HCT116 (cell line): ENCODE results near the gene COQ8B. TPM values are rescaled to one million over a fixed set of nuclear protein-coding genes. Genes with fewer than 3 reads are reported as not detected.

Source experiments
- ATAC-seq: fragments of 200-7000 bp; cut with Tn5 transposase; 2 replicates; pipeline ENCODE4 v1.9.1; 2020; ENCODE audit warnings: mild to moderate bottlenecking, moderate library complexity
- BruUV-seq: library from RNA; stranded (reverse); fragments of 400-500 nt; replicated peaks from 2 replicates; lab custom pipeline; 2021; lab: Mats Ljungman, UMichigan
- CTCF ChIA-PET: fragments of 300-600 bp; sonication (Branson Sonifier 250); formaldehyde crosslinking; loops from one replicate; lab custom pipeline; 2021; ENCODE audit warnings: antibody characterized with exemption; lab: Charles Lee
- POLR2A ChIA-PET: fragments of 300-600, 350-600 bp; sonication (Branson Sonifier 250); formaldehyde crosslinking; loops from one replicate; lab custom pipeline; 2021; ENCODE audit warnings: antibody characterized with exemption; lab: Charles Lee
- RAD21 ChIA-PET, 2 experiments: fragments of 300-600 bp; sonication (Branson Sonifier 250); formaldehyde crosslinking; loops; one replicate each; lab custom pipeline; 2023; ENCODE audit warnings: low total read pairs in 2 of 2; ENCODE audit not compliant: uncharacterized antibody in 2 of 2, unreplicated experiment in 2 of 2, low non-redundant PET in 1 of 2; lab: Charles Lee
- DNase-seq: peaks from one replicate; pipeline ENCODE4 v3.0.0-alpha.2; 2010; ENCODE audit warnings: low read depth, low spot score
- H2AFZ ChIP-seq: fragments of 200-600 bp; shearing (Covaris generic), sonication (generic); 2 replicates; pipeline ENCODE4 v1.6.1; 2017; ENCODE audit warnings: low read depth, mixed run types, mixed read lengths, antibody characterized with exemption, low read length; ENCODE audit not compliant: poor library complexity, severe bottlenecking
- H3K27ac ChIP-seq: 2 replicates; pipeline ENCODE4 v1.5.1; 2012; ENCODE audit warnings: low read depth, low read length
- H3K27me3 ChIP-seq: fragments of 200-600 bp; sonication (generic); 2 replicates; pipeline ENCODE4 v1.6.1; 2016; ENCODE audit warnings: mixed run types, low read length, mixed read lengths; ENCODE audit not compliant: insufficient read depth
- H3K36me3 ChIP-seq, 2 experiments: fragments of 200-500 bp in 1 of 2; fragments of 200-600 bp in 1 of 2; sonication (Bioruptor generic) in 1 of 2; sonication (generic) in 1 of 2; 2 replicates each; pipeline versions ENCODE4 v1.5.1 to v1.6.1; 2014 to 2016; ENCODE audit warnings: low read length in 2 of 2, inconsistent platforms in 1 of 2, mixed read lengths in 1 of 2, mixed run types in 1 of 2; ENCODE audit not compliant: insufficient read depth in 2 of 2, control insufficient read depth in 1 of 2
- H3K4me1 ChIP-seq, 2 experiments: fragments of 200-600 bp in 1 of 2; sonication (generic) in 1 of 2; 2 replicates each; pipeline versions ENCODE4 v1.5.1 to v1.6.1; 2012 to 2017; ENCODE audit warnings: low read length in 2 of 2, inconsistent platforms in 1 of 2, mild to moderate bottlenecking in 1 of 2, mixed read lengths in 1 of 2, mixed run types in 1 of 2, moderate library complexity in 1 of 2; ENCODE audit not compliant: insufficient read depth in 2 of 2, control insufficient read depth in 1 of 2
- H3K4me2 ChIP-seq: fragments of 200-600 bp; sonication (generic); 2 replicates; pipeline ENCODE4 v1.6.1; 2017; ENCODE audit warnings: mixed run types, low read length, mixed read lengths
- H3K4me3 ChIP-seq, 2 experiments: fragments of 200-600 bp in 1 of 2; sonication (generic) in 1 of 2; replicated peaks in 1 of 2; 2 replicates each; pipeline ENCODE4 v1.5.1; 2011 to 2016; ENCODE audit warnings: low read length in 2 of 2, control low read depth in 1 of 2, low read depth in 1 of 2, mild to moderate bottlenecking in 1 of 2, mixed read lengths in 1 of 2, mixed run types in 1 of 2
- H3K79me2 ChIP-seq: fragments of 200-600 bp; sonication (generic); 2 replicates; pipeline ENCODE4 v1.6.1; 2017; ENCODE audit warnings: mild to moderate bottlenecking, mixed run types, low read length, moderate library complexity, mixed read lengths; ENCODE audit not compliant: insufficient read depth
- H3K9ac ChIP-seq: fragments of 200-600 bp; sonication (generic); 2 replicates; pipeline ENCODE4 v1.6.1; 2016; ENCODE audit warnings: low read length, mixed read lengths
- H3K9me2 ChIP-seq: fragments of 200-600 bp; sonication (generic), shearing (Covaris generic); 2 replicates; pipeline ENCODE4 v1.6.1; 2017; ENCODE audit warnings: mixed run types, mild to moderate bottlenecking, moderate library complexity; ENCODE audit not compliant: insufficient read depth
- H3K9me3 ChIP-seq, 2 experiments: fragments of 200-500 bp in 1 of 2; fragments of 200-600 bp in 1 of 2; sonication (Bioruptor generic) in 1 of 2; sonication (generic) in 1 of 2; 2 replicates each; pipeline ENCODE4 v1.6.1; 2014 to 2017; ENCODE audit warnings: low read length in 2 of 2, mixed read lengths in 2 of 2, inconsistent platforms in 1 of 2, low read depth in 1 of 2, mild to moderate bottlenecking in 1 of 2, mixed run types in 1 of 2, moderate library complexity in 1 of 2; ENCODE audit not compliant: control insufficient read depth in 1 of 2, insufficient read depth in 1 of 2
- H4K20me1 ChIP-seq: fragments of 200-600 bp; sonication (generic), shearing (Covaris generic); 2 replicates; pipeline ENCODE4 v1.6.1; 2017; ENCODE audit warnings: mixed run types, mild to moderate bottlenecking, moderate library complexity; ENCODE audit not compliant: insufficient read depth
- CBX3 ChIP-seq: IDR thresholded peaks from 2 replicates; pipeline ENCODE4 v1.6.1; 2012; ENCODE audit warnings: low read depth
- ELF1 ChIP-seq: IDR thresholded peaks from 2 replicates; pipeline ENCODE4 v1.6.1; 2012; ENCODE audit warnings: low read depth, borderline replicate concordance
- EZH2 ChIP-seq: fragments of 200-600 bp; sonication (generic); IDR thresholded peaks from 2 replicates; pipeline ENCODE4 v1.6.1; 2017; ENCODE audit warnings: antibody characterized with exemption, mixed run types
- JUND ChIP-seq: IDR thresholded peaks from 2 replicates; pipeline ENCODE4 v1.6.1; 2012
- SIN3A ChIP-seq: IDR thresholded peaks from 2 replicates; pipeline ENCODE4 v1.6.1; 2012; ENCODE audit warnings: low read depth
- SP1 ChIP-seq: IDR thresholded peaks from 2 replicates; pipeline ENCODE4 v1.6.1; 2012; ENCODE audit warnings: low read depth
- SRF ChIP-seq: IDR thresholded peaks from 2 replicates; pipeline ENCODE4 v1.6.1; 2012; ENCODE audit warnings: low read depth
- YY1 ChIP-seq: IDR thresholded peaks from 2 replicates; pipeline ENCODE4 v1.6.1; 2011; ENCODE audit warnings: low read length, low read depth, moderate library complexity, mild to moderate bottlenecking; ENCODE audit not compliant: insufficient replicate concordance; ENCODE audit errors: extremely low read depth
- intact Hi-C: fragments of 100-400 bp; cut with micrococcal nuclease; formaldehyde crosslinking; loops from 2 replicates; pipeline ENCODE4 v1.10.0; 2022
- total RNA-seq: library from RNA; stranded (reverse); gene quantifications from one replicate; pipeline ENCODE4 v1.2.1, GENCODE V29; 2021; ENCODE audit not compliant: unreplicated experiment
- TF ChIP-seq, protein P1 (sequence below): IDR thresholded peaks from 2 replicates; pipeline ENCODE4 v1.6.1; 2012
- TF ChIP-seq, protein P2 (sequence below): IDR thresholded peaks from 2 replicates; pipeline ENCODE4 v1.6.1; 2012

COQ8B gene
- total RNA-seq, 1 experiment from 2014 or later, result 47.1 TPM

- intact Hi-C loops, result no loop called here
- Histone ChIP-seq H3K4me3 (no peak overlapping the region), H3K27ac (no peak overlapping the region), H3K27me3 (no peaks in the 10 kb centered on the region), H3K9ac (no peak overlapping the region), H3K36me3 (0 out of 4 replicates have a peak, but pooled peaks cover under 1% of the 10 kb centered on the region in 2 experiments), H4K20me1 (no peaks in the 10 kb centered on the region), H3K4me2 (no peak overlapping the region), H3K9me3 (no peaks in the 10 kb centered on the region), H3K4me1 (peaks cover 8 to 11% of the 10 kb centered on the region in 2 experiments; a peak in 2 of 4 replicates), H2AFZ (no peak overlapping the region), H3K9me2 (no peaks in the 10 kb centered on the region), H3K79me2 (no peaks in the 10 kb centered on the region)
- CTCF ChIA-PET, result no interaction called here
- POLR2A ChIA-PET, result interaction anchor here (2.2 kb wide), 1 partner anchor 10 kb away, joined by 7 read pairs; the partner anchor contains the start of gene ACTMAP
- RAD21 ChIA-PET, result no interaction called here
- DNase-seq (no peak), ATAC-seq (no peak)
- no TSS peak for BruUV-seq
- TF ChIP-seq ELF1 (no peak), SIN3A (no peak), SRF (no peak), YY1 (no peak), EZH2 (no peak), SP1 (no peak), JUND (no peak), CBX3 (no peak)
- TF ChIP-seq, protein P1, sequence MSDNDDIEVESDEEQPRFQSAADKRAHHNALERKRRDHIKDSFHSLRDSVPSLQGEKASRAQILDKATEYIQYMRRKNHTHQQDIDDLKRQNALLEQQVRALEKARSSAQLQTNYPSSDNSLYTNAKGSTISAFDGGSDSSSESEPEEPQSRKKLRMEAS, result no peak
- TF ChIP-seq, protein P2, sequence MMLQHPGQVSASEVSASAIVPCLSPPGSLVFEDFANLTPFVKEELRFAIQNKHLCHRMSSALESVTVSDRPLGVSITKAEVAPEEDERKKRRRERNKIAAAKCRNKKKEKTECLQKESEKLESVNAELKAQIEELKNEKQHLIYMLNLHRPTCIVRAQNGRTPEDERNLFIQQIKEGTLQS, result no peak
Measured at GRCh38 chr19:40740747-40741146, 24.1 kb upstream of the COQ8B start.
